HG03039 (cell line): ENCODE data around the gene SLC19A1.

Experiments
- ATAC-seq: cut with Tn5 transposase; IDR thresholded peaks from one replicate; pipeline ENCODE4 v1.9.1; 2021; ENCODE audit warnings: mild to moderate bottlenecking, moderate library complexity; ENCODE audit not compliant: unreplicated experiment

Gene SLC19A1

GRCh38 chr21:45522986-45523385 is 19.3 kb downstream of the SLC19A1 start:
- no peak for ATAC-seq

GRCh38 chr21:45522381-45522780 is 19.9 kb downstream of the SLC19A1 start:
- ATAC-seq, result no peak

- ATAC-seq, result no peak
Observed at GRCh38 chr21:45521241-45521640, 21.0 kb downstream of the SLC19A1 start.

DNA sequence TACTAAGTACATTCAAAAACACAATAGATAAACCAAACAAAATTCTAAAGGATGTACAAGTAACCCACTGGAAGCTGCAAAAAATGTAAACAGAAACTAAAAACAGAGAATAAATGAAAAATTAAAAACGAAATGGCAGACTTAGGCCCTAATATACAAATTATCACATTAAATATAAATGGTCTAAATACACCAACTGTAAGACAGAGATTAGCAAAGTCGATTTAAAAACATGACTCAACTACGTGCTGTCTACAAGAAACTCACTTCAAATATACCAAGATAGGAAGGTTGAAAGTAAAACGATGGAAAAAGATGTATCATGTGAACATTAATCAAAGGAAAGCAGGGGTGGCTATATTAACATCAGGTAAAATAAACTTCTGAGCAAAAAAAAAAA is 23.1 kb downstream of the SLC19A1 start:
- no peak for ATAC-seq

GRCh38 chr21:45518742-45519141 is 23.5 kb downstream of the SLC19A1 start:
- no peak for ATAC-seq

- ATAC-seq, result no peak
Observed at GRCh38 chr21:45517249-45518065, 24.8 kb downstream of the SLC19A1 start.

GRCh38 chr21:45516671-45517151 is 25.5 kb downstream of the SLC19A1 start:
- ATAC-seq, result no peak

DNA sequence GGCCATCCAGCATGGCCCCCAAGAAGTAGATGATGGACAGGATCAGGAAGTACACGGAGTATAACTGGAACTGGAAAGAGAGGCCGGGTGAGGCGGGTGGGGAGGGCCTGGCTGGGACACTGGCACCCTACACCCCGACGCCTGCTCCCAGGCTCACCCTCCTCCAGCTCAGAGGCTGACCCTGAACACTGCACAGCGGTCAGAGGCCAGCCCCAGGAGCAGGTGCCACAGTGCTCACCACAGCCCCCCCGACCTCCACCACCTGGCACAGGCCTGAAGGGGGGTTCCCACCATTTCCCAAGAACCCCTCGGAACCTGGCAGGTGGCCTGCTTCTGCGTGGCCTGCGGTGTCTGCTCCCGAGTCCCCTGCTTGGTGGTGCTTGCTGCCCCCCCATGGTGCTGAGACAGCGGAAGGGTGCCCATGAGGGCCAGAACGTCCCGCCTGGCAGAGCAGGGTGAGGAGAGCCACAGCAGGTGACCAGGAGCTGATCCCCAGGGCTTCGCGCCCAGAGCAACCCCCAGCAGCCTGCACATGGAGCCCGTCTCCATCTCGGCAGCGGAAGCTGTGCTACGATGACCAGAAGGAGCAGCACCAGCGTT is 26.1 kb downstream of the SLC19A1 start:
- ATAC-seq, result no peak

DNA sequence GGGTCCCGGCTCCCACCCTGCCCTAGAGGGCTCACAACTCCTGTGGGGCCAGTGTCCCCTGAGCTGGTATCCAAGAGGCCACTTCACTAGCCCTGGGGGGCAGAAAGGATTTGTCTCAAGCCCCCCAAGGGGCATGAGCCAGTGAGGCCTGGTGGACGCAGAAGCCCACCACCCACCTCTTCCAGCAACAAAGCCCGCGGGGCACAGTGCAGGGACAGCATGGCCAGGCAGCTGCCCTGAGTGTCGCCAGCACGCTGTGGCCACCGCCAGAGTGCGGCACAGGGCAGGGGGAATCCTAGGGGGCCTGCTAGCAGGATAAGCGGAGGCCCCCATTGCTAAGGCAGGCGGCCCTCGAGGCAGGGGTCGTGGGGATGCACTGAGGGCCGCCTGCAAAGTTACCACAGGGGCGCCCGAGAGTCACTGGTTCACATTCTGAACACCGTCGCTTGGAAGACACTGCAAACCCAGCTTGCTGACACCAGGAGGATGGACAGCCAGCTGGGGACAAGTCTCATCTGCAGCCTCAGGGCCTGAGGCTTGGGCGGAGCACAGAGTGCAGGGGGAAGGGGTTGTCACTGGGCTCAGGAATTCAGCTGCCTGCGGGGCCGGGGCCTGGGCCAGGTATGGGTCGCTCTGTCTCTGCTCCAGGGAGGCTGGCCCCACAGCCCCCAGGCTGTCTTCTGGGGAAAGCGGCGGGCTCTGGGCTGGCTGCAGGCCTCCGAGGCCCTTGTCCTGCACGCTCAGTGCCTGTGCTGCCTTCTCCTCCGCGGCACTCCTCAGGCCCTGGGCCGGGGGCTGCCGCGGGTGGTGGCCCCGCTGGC is 26.8 kb downstream of the SLC19A1 start:
- ATAC-seq, result no peak

GRCh38 chr21:45514311-45515021 is 27.8 kb downstream of the SLC19A1 start:
- ATAC-seq, result no peak

- no peak for ATAC-seq
Observed at GRCh38 chr21:45513741-45514310, 28.4 kb downstream of the SLC19A1 start.

DNA sequence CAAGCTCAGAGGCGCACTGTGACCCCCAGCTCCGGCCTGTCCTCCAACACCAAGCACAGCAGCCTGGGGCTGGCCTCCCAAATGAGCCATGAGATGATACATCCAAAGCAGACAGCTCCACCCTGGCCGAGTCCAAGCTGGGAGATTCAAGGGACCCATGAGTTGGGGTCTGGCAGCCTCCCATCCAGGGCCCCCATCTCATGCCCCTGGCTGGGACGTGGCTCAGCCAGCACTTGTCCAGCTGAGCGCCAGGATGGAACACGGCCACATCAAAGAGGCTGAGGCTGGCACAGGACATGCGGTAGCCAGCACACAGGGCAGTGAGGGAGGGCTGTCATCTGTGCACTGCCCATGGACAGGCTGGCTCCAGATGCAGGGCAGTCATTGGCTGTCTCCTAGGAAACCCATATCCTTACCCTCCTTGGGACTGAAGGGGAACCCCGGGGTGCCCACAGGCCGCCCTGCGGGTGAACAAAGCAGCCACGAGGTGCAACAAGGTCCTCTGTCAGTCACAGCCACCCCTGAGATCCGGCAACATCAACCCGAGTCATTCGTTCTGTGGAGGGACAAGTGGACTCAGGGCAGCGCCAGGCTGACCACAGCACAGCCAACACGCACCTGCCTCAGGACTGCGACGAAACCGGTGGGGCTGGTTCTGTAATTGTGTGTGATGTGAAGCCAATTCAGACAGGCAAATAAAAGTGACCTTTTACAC is 29.1 kb downstream of the SLC19A1 start:
- ATAC-seq, result no peak

DNA sequence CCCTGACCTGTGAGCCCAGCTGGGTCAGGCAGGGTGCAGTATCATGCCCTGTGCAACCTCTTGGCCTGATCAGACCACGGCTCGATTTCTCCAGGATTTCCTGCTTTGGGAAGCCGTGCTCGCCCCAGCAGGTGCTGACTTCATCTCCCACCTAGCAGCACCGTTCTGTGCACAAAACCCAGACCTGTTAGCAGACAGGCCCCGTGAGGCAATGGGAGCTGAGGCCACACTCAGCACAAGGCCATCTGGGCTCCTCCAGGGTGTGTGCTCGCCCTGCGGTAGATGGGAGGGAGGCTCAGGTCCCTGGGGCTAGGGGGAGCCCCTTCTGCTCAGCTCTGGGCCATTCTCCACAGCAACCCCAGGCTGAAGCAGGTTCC is 29.6 kb downstream of the SLC19A1 start:
- no peak for ATAC-seq

DNA sequence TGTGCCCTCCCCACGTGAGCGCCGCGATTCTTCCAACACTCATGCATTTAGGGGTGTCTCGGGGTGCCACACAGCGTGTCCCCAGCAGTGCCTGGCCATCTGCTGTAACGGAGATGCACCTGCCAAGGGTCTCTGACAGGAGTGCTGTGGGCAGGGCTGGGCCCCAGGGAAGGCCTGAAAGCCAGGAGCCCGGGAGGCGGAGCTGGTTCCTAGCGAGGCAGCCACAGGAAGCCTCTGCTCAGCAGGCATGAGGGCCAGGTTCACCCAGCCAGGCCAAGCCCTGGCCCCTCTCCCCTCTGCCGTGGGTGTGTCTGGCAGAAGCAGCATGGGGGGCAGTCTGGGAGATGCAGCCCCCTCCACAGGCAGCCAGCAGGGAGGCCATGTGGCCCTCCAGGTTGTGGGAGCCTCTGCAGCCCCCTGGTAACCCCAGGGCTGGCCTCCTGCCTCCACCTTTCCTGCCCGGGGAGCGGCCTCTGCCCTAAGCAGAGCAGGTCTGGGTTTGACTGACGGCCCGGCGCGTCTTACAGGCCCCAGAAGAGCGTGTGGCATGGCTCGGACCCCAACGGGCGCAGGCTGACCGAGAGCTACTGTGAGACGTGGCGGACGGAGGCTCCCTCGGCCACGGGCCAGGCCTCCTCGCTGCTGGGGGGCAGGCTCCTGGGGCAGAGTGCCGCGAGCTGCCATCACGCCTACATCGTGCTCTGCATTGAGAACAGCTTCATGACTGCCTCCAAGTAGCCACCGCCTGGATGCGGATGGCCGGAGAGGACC is 30.4 kb downstream of the SLC19A1 start:
- ATAC-seq, result no peak

DNA sequence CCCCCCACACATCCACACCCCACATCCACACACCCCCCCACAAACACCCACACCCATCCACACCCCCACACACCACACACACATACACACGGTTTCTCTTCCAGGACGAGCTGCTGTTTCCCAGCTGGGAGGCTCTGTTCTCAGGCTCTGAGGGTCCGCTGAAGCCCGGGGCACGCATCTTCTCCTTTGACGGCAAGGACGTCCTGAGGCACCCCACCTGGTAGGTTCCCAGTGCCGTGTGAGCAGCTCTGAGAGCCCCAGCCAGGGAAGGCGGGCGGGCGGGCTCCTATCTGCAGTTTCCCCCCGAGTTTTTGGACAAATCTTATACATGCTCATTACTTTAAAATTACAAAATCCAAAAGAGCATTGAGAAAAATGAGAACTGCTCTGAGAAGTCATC is 31.2 kb downstream of the SLC19A1 start:
- ATAC-seq, result no peak

DNA sequence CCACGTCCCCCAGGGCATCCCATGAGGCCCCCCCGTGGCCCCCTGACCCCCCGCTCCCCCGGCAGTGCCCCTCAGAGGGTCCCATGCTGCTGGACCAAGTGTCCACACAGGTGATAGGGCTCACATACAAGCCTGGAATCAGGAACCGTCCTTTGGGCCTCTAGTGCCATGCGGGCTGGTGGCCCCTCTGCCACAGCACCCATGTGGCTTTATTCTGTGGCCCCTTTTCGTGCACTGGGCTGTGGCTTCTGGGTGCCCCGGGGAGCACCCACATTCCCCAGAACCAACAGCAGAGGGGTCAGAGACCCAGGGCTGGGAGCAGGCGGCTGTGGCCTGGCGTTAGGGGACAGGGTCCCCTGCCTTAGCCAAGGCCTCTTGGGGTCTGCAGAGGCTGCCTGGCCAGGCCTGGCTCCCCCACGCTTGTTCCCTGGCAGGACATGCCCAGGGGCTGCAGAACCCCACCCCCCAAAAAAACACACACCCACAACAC is 31.7 kb downstream of the SLC19A1 start:
- no peak for ATAC-seq

- no peak for ATAC-seq
Observed at GRCh38 chr21:45509566-45510465, 32.4 kb downstream of the SLC19A1 start.
